Left cardiac atrium (tissue), 4 donors: ENCODE measurements around the gene OSM. TPM values are rescaled to one million over a fixed set of nuclear protein-coding genes. Genes with fewer than 3 reads are reported as not detected.

ENCODE experiments used
- ATAC-seq, 2 donors: fragments of 200-7000 bp; cut with Tn5 transposase; one replicate each; pipeline ENCODE4 v1.9.1; 2020; ENCODE audit warnings: mild to moderate bottlenecking in 2 of 2, moderate library complexity in 2 of 2
- DNase-seq: peaks from one replicate; pipeline ENCODE4 v3.0.0-alpha.2; 2020
- intact Hi-C, 2 donors: fragments of 100-400 bp; cut with DNase I; formaldehyde crosslinking; loops; one replicate each; pipeline versions ENCODE4 v1.14.1 to v1.15.1; 2022 to 2023
- total RNA-seq, 2 donors: library from RNA; stranded (reverse); fragmentation: NEBNext Ultra II Directional; extraction: Animal tissue kit (Norgen Biotek cat#: 25700); gene quantifications; one replicate each; pipeline ENCODE4 v1.2.1, GENCODE V29; 2021
- donor health status: DM: no; HTN: yes; CAD: no.
- donor health status: DM: no; HTN: yes; CAD: no; lungs with severe emphysema.
- donor health status: DM: yes; HTN: yes; CAD: no.
- donor health status: Dilated cardiomyopathy.

Gene OSM
- total RNA-seq, 2 donors from 2014 or later: 0.56 to 1.4 TPM

DNA sequence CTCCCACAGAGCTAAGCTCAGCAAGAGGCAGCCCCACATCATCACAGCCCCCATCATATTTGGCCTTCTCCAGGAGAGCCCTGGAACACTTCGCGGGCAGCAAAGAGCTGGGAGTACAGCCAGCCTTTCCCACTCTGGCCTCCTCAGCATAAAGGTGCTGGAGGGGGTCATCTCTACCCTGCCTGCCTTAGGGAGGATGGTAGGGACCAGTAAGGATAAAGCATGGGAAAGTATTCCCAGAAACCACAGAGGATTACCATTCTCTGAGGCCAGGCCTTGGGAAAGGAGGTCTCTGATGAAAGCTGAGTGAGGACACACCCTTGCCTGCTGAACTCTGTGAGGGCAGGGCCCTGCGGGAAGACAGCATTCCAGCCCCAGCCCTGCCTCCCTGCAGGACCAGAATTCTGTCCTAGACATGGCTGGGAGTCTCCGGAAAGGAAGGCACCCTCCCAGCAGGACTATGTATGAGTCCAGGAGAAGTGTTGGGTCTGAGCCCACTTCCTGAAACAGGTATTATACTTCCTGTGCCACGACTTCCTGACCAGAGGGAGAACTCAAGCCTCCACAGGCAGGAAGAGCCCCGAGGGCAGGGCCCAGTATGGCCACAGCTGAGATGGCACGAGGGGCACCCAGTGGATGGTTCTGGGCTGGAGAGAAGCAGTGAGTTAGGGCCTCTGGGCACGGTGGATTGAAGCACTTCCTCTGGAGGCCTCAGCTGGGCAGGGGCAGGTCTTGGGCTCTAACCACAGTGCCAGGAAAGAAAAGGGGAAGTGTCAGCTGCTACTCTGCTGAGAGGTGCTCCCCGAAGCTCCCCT is 35.6 kb upstream of the OSM start:
- DNase-seq (peak; percentile 54), ATAC-seq (peak; percentile 36 to 41)
- intact Hi-C loops: no loop called here

DNA sequence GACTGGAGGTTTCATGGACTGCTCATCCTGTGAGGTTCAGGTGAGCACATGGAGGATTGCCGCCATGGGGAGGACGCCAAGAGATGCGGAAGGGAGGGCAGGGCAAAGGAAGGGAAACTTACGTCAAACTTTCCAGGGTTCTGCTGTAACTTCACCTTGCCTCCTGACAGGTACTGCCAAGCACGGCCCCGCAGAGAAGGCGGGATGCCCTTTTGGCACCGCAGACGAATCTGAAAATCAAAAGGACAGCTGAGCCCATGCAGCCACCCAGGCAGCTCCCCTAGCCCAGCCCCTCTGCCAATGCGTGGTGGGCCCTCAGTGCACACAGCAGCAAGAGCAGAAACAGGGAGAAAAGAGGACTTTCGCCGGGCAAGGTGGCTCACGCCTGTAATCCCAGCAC is 32.7 kb upstream of the OSM start:
- ATAC-seq (no peak), DNase-seq (no peak)
- intact Hi-C loops: no loop called here

DNA sequence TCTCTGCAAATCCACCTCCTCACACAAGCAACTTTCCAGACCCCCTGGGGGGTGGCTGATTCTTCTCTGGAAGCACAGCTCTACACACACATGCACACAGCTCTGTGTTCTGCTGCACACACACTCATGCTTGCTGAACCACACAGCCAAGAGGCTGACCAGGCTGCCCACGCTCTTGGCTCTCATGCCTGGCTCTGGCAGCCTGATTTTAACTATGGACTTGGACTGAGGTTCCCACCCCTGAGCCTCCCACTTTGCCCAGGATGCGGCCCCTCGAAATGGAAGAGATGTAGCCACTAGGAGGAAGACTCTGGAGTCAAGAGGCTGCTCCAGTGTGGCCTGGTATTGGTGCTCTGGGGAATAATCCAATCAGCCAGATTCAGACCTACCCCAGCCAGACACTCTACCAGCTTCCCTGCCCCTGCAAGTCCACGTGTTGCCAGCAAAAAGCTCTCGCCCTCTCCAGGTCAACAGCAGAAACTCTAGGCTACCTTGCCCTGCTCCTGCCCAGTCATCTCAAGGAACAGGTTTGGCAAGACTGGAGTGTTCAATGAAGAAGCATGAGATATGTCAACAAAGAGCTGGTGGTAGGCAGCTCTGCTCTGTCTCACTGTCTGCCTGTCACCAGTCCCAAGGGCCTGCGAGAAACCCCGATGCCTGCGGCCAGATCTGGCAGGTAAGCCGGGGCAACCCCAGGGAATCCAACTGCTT is 31.5 kb upstream of the OSM start:
- DNase-seq: no peak
- no peak for ATAC-seq
- intact Hi-C loops: no loop called here

DNA sequence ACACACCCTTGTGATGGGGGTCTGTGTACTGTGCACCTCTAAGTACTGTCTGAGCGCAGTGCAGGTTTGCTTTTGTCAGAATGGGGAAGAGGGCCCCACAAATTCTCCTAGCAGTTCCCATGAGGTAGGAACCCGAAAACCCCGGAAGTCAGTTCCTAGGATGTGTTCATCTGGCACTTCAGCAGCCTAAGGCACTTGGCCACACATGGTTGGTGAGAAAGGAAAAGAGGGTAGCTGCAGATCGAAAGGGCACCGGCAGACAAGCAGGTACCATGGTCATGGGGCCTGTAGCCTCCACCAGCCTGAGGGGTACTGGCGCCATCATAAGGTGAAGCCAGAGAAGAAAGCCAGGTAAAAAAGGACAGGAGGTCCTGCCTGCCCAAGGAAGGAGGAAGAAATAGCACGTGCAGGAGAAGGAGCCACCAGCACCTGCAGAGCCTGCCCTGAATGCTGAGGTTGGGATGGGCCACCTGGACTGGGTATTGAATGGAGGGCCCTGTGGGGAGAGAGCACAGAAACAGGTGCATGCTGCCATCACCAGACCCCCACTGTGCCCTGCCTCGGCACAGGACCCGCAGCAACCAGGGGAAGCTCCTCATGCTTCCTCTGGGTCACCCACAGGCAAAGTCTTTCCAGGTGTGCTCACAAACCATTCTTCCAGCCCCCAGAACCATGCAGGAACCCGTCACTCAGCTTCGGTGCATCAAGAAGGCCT is 30.8 kb upstream of the OSM start:
- ATAC-seq: no peak

DNA sequence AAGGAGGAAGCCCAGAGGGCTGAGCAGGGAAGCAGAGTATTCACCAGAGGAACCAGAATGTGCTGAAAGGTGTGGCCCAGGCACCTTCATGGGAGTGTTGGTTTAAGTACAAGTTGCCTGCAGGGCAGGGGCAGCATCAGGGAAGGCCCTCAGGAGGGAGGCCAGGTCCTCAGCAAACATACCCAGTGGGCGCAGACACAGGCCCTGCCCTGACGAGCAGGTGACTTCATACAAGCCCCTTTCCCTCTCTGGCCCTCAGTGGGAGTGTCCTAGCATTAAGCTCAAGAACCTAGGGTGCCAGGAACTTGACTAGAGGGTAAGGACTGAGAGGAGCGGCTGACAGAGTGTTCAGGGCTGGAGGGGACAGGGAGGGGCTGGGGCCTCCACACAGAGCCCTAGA is 30.2 kb upstream of the OSM start:
- intact Hi-C loops: no loop called here
- DNase-seq (no peak), ATAC-seq (no peak)

More for the DNA sequence above, 30.8 kb upstream of the OSM start:
- DNase-seq: no peak
- intact Hi-C loops: no loop called here

DNA sequence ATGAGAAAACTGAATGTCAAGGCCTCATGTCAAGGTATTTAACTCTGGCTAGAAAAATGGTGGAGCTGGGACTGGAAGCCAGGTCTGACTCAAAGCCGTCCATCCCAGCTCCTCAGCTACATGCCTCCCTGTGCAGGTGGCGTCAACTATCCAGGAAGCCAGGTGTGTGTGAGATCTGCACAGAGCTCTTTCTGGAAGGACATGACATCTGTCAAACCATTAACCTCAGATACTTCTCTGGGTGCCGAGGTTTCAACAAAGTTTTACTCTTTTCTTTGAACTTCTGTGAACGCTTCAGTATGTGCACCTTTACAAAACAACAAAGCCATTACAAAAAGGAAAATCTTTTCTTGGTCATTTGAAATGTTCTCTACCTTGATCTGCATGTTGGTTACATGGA is 29.7 kb upstream of the OSM start:
- intact Hi-C loops: no loop called here
- DNase-seq (no peak), ATAC-seq (no peak)

DNA sequence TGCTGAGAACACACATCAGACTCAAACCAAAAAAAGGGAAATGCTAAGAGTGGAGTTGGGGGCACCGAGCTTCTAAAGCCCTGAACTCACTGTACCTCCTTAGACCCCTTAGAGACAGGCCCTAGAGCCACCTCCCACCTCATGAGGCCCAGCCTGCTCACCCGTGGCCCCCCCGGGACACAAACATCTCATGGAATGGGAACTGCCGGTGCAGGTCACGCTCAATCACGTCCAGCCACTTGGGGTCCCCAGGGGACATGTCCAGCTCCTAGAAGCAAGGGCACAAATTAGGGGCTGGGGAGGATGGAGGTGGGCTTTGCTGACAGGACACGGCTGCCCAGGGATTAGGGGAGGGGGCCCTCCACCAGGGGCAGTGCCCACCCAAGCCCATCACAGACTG is 28.9 kb upstream of the OSM start:
- DNase-seq (no peak), ATAC-seq (no peak)
- intact Hi-C loops: no loop called here

DNA sequence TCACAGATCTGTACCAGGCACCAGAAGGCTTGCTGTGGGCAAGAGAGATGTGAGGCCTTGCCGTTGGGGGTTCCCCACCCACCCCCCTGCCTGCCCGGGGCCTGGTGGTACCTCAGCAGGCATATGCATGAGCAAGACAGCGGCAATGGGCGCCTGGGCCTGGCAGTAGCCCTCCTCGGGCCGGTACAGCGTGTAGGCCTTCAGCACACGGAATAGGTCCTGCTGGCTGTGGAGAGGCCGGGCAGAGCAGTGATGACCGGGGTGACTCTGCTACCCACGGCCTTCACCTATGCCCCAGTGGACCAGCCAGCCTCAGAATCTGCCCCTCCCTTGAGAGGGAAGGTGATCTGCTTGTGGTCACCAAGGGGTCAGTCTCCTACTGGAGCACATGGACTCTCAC is 28.2 kb upstream of the OSM start:
- no peak for DNase-seq
- intact Hi-C loops: loop anchor here in 1 of 2 donors (5.0 kb wide), 1 partner anchor 32 kb away; the partner anchor contains the start of gene TBC1D10A

DNA sequence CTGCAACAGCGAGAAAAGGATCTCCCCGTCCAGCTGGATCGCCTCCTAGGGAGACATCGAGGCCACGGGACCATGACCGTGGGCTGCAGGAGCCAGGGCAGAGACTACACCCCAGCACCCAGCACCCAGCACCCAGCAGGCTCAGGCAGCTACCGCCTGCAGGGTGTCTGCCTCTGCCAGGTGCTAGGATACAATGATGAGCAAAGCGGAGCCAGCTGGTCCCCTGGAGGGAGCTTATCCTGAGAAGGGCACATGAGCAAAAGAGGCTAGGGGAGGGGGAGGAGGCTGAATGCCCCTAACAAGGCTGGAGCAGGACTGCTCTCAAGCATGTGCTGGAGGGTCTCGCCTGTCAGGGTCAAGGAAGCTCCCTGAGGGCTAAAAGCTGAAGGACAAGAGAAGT is 27.4 kb upstream of the OSM start:
- intact Hi-C loops: loop anchor here in 1 of 2 donors (5.0 kb wide), 1 partner anchor 33 kb away; the partner anchor contains the start of gene TBC1D10A
- ATAC-seq (no peak), DNase-seq (no peak)

More for the DNA sequence above, 28.2 kb upstream of the OSM start:
- no peak for ATAC-seq

DNA sequence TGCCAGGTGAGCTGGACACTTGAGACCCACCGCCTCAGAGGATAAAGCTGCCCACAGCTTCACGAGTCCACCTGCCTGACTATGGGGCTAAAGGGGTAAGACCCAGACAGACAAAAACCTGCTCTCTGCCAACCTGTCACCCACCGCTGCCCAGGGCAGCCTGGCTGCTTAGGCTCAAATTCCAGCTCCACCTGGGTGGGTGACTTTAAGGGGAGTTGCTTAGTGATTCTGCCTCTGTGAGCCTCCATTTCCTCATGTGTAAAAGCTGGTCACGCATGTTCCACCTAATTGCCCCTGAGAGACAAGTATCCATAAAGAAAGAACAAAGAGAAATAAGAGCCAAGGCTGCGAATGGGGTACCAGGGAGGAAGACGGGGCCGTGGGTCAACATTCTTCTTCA is 26.4 kb upstream of the OSM start:
- no peak for DNase-seq
- intact Hi-C loops: loop anchor here in 1 of 2 donors (5.0 kb wide), 1 partner anchor 34 kb away; the partner anchor contains the start of gene TBC1D10A
- no peak for ATAC-seq

DNA sequence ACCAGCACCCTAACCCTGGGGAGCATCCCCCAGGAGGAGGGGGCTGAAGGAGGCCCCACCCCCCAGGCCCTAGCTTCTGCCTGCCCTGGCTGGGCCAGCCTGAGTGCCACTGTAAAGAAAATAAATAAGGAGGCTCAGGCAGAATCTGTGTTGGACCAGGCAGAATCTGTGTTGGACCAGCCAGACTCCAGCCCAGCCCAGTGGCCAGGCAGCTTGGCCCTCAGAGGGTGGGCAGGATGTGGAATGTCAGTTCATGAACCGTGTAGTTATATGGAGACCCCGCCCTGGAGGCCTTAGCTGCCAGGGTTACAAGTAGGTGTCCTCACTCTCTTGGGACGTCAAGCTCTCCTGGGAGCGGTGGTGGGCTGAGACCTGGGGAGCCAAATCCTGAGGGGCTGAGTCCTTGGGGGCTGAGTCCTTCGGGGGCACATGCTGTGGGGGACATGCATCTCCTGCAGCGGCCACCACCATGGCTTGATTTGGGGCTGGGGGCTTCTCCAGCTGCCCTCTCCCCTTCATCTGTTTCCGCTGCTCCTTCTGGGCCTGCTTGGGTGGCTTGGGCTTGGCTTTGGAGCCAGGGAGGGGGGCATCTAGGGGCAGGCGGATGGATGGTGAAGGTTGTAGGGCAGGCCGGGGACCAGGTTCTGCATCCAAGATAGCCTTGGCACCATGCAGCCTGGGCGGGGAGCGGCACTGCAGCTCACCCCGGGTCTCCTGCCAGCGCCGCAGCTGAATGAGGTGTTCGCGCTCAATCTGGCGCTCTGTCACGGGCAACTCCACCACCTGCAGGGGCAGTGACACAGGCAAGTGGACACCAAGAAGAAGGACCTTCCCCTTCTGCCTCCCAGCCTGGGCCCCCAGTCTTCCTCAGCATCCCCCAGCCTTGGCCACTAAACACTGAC is 25.7 kb upstream of the OSM start:
- no peak for ATAC-seq
- no peak for DNase-seq
- intact Hi-C loops: loop anchor here in 1 of 2 donors (5.0 kb wide), 1 partner anchor 35 kb away; the partner anchor contains the start of gene TBC1D10A

DNA sequence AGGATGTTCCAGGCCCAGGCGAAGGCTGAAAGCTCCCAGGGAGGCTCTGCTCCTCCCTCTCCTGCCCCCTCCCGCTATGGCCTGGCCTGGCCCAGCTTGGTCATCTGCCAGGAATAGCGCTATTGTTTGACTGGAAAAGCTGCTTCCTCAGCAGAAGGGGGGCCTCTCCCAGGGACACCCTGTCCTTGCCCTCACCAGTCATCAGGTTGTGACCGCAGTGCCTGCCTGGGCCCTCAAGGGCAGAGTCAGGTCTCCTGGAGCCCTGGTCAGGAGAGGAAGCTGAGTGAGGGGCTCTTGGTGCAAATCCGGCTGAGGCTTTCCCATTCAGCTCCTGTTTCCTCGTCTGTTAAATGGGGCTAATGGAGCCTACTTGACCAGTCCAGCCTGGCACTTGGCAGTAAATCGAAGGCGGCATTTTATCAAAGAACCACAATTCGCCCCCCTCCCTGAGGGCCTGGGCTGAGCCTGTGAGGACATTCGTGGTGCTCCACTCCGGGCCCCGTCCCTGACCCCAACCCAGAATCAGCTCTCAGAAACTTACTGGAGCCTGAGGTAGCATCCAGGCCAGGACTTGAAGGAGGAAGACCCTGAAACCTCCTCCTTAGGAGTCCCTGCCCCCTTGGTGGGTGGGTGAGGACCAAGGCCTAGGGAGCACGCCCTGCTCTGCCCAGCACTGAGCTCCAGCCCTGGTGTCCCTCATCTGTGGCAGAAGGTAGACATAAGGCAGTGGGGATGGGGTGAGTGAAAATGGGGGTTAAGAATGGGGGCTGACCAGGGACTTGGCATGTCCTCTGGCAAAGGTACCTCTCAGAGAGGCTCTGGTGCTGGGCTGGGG is 24.6 kb upstream of the OSM start:
- ATAC-seq (peak; percentile 20 to 32), DNase-seq (peak; percentile 91)
- intact Hi-C loops: loop anchor here in 1 of 2 donors (5.0 kb wide), 1 partner anchor 36 kb away; the partner anchor contains the start of gene TBC1D10A

DNA sequence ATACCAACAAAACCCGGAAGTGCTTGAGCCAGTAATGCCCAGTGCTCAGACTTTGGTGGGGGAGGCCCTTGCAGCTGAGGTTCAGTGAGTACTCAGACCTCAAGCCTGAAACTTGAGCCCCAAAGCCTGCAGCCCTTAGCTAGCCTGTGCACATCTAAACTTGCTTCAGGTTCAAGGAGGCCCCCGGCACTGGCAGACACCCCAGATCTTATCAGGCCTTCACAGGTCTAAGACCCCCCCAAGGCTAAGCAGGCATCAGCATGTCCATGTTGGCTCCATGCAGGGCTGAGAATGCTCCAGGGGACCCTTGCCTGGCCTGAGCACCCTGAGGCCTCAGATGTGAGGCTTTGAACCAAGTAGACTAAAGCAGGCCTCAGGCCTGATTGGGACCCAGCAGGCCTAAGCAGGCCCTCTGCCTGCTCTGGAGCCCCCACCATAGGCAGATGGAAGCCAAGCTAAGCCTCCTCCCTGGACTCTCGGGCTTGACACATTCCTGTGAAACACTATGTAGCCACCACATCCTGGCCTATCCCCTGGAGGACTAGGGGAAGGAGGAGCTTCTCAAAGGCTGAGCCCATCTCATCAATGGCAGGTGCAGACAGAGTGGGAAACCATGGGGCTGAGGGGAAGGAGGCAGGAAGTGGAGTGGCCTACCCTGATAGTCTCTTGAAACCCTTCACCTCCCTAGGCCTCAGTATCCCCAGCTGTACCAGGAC is 23.8 kb upstream of the OSM start:
- intact Hi-C loops: loop anchor here in 1 of 2 donors (5.0 kb wide), 1 partner anchor 37 kb away; the partner anchor contains the start of gene TBC1D10A
- DNase-seq: peak; percentile 50
- ATAC-seq: peak; percentile 3 to 6

DNA sequence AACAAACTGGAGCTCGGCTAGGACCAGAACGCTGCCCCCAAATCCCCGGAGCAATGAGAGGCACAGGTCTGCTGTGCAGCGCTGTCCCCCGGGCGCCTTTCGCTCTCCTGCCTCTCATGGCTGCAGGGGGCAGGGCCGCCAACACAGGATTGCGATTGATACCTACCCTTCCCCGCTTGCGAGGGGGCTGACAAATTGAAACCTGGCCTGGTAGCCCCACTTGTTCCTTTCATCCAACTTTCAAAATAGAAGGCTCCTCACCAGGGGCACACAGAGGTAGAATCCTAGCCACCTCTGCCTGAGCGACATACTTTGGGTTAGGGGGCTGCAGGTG is 23.3 kb upstream of the OSM start:
- DNase-seq (no peak), ATAC-seq (peak; percentile 4)
- intact Hi-C loops: loop anchor here (5.0 kb wide), 2 partner anchors 37 to 97 kb away; partner anchors contain the start of genes RNF215 (in 1 of the 2) and TBC1D10A (in 1 of the 2)

DNA sequence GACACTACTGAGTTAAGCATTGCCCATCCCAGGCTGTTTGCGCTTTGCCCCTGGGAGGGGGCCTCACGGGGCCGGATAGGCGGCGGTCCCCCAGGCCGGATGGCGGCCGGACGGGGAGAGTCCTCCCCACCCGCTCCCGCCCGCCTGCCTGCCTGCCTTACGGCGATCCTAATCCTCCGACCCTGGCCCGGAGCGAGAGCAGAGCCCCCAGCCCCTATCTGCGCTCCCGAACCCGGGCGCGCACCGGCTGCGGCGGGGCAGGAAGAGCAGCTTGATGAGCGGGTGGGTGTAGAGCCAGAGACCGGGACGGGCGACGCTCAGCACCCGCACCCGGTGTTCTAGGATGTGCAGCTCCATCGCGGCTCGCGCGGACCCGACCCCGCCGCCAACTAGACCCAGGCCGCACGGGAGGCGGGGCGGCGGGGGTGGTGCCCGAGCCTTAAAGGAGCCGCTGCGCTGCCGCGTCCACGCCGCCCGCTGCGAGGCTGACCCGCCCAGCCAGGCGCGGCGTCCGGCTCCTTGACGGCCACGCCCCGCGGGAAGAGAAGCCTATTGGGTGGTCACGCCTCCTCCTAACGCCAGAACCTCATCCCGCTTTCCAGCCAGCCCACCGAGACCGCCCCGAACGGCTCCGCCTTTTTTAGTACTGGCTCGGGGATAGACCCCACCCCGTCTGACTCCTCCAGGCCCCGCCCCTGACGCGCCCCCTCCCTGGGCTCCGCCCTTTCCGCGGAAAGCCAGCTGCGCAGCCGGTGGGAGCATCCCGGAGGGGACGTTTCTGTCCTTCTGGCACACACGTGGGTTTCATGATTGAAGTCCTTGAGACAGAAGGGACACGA is 22.7 kb upstream of the OSM start, which contains the start of gene CASTOR1:
Gene CASTOR1, minus strand, starts transcription at position 365 of the 839 bp plus-strand sequence. Its CDS starts 8 bp downstream, at position 357.
- intact Hi-C loops: loop anchor here in 1 of 2 donors (5.0 kb wide), 1 partner anchor 98 kb away; the partner anchor contains the start of gene RNF215
- ATAC-seq: peak; percentile 89 to 91
- peak; percentile 99 for DNase-seq
